Measurements from ENCODE around the gene ADD2.
A peak's percentile ranks its signal among the peaks of the same experiment; 100 is the strongest.

The ADD2 gene

GRCh38 chr2:70718241-70718640, 49.8 kb downstream of the ADD2 start:
- no peak for DNase-seq

GRCh38 chr2:70717431-70718038, 50.5 kb downstream of the ADD2 start:
- no peak for DNase-seq

- no peak for DNase-seq
These were observed 51.0 kb downstream of the ADD2 start for GRCh38 chr2:70716951-70717350.

- DNase-seq, result no peak
These were observed 51.8 kb downstream of the ADD2 start for GRCh38 chr2:70716131-70716743.

- no peak for DNase-seq
These were observed 52.7 kb downstream of the ADD2 start for GRCh38 chr2:70715071-70715985.

- peak; percentile 33 for DNase-seq
These were observed 53.7 kb downstream of the ADD2 start for GRCh38 chr2:70714141-70714905.

- peak; percentile 24 for DNase-seq
These were observed 55.1 kb downstream of the ADD2 start for GRCh38 chr2:70712916-70713315.

- no peak for DNase-seq
These were observed 56.8 kb downstream of the ADD2 start for GRCh38 chr2:70711191-70711590.

- DNase-seq, result no peak
These were observed 57.8 kb downstream of the ADD2 start for GRCh38 chr2:70710038-70710690.

- DNase-seq, result no peak
These were observed 58.5 kb downstream of the ADD2 start for GRCh38 chr2:70709275-70710037.

GRCh38 chr2:70708376-70709199, 59.4 kb downstream of the ADD2 start:
- DNase-seq, result no peak

GRCh38 chr2:70707706-70708105, 60.3 kb downstream of the ADD2 start:
- no peak for DNase-seq

GRCh38 chr2:70706026-70706795, 61.8 kb downstream of the ADD2 start:
- DNase-seq, result no peak

GRCh38 chr2:70705160-70705850, 62.7 kb downstream of the ADD2 start:
- DNase-seq, result peak; percentile 45

GRCh38 chr2:70703900-70704549, 64.0 kb downstream of the ADD2 start:
- DNase-seq, result peak; percentile 32

GRCh38 chr2:70702711-70703395, 65.1 kb downstream of the ADD2 start:
- DNase-seq, result peak; percentile 26

- no peak for DNase-seq
These were observed 69.2 kb downstream of the ADD2 start for GRCh38 chr2:70698847-70699246.

All from activated CD8-positive, alpha-beta memory T cell treated with anti-CD3 and anti-CD28 coated beads for 24 hours (primary cell).